ENCODE measurements around the gene DENND2A.
A peak's percentile ranks its signal among the peaks of the same experiment; 100 is the strongest.
"Not testable (repeated sequence)": the region's sequence is repeated elsewhere in the genome, so short reads cannot be mapped to it uniquely, and the experiment has no call there.

Gene DENND2A

GRCh38 chr7:140539461-140539860, 101.2 kb downstream of the DENND2A start:
- no peak for DNase-seq

GRCh38 chr7:140537750-140538482, 102.7 kb downstream of the DENND2A start:
- no peak for DNase-seq

GRCh38 chr7:140534743-140535142, 105.9 kb downstream of the DENND2A start:
- no peak for DNase-seq

- DNase-seq: no peak
Observed at GRCh38 chr7:140533394-140533872, 107.2 kb downstream of the DENND2A start.

GRCh38 chr7:140529428-140529827, 111.2 kb downstream of the DENND2A start:
- DNase-seq: not testable (repeated sequence)

GRCh38 chr7:140526787-140527664, 113.6 kb downstream of the DENND2A start:
- DNase-seq: no peak

GRCh38 chr7:140526214-140526613, 114.4 kb downstream of the DENND2A start:
- DNase-seq: no peak

GRCh38 chr7:140525743-140526142, 114.9 kb downstream of the DENND2A start:
- peak; percentile 58 for DNase-seq

GRCh38 chr7:140521421-140521820, 119.2 kb downstream of the DENND2A start:
- no peak for DNase-seq

GRCh38 chr7:140519007-140519399, 121.6 kb downstream of the DENND2A start:
- DNase-seq: no peak

- no peak for DNase-seq
Observed at GRCh38 chr7:140518370-140519006, 122.1 kb downstream of the DENND2A start.

- peak; percentile 85 for DNase-seq
Observed at GRCh38 chr7:140517546-140518369, 122.9 kb downstream of the DENND2A start.

- DNase-seq: no peak
Observed at GRCh38 chr7:140512317-140513000, 128.2 kb downstream of the DENND2A start.

GRCh38 chr7:140509789-140510188, 130.8 kb downstream of the DENND2A start:
- no peak for DNase-seq

GRCh38 chr7:140507556-140507955, 133.1 kb downstream of the DENND2A start:
- not testable (repeated sequence) for DNase-seq

GRCh38 chr7:140506788-140507464, 133.7 kb downstream of the DENND2A start:
- no peak for DNase-seq

GRCh38 chr7:140501966-140502365, 138.6 kb downstream of the DENND2A start:
- no peak for DNase-seq

GRCh38 chr7:140497807-140498206, 142.8 kb downstream of the DENND2A start:
- DNase-seq: not testable (repeated sequence)

GRCh38 chr7:140497241-140497769, 143.3 kb downstream of the DENND2A start:
- no peak for DNase-seq

- DNase-seq: no peak
Observed at GRCh38 chr7:140495514-140496097, 145.0 kb downstream of the DENND2A start.

GRCh38 chr7:140494867-140495266, 145.7 kb downstream of the DENND2A start:
- no peak for DNase-seq

Measured in stimulated activated CD4-positive, alpha-beta T cell treated with anti-CD3 and anti-CD28 coated beads, Interleukin-15, amount 100 ng/mL, for 24 hours (primary cell).